Body of pancreas (tissue), 4 donors: ENCODE data around the gene PSD2. TPM values are rescaled to one million over a fixed set of nuclear protein-coding genes. Genes with fewer than 3 reads are reported as not detected.

Experiments
- ATAC-seq: fragments of 150-250 bp; one replicate; pipeline ENCODE4 v1.9.1; 2016
- DNase-seq, 4 donors: peaks; one replicate each; pipeline ENCODE4 v3.0.0-alpha.2; 2019
- H3K27ac ChIP-seq, 4 donors: fragments of 200-600 bp; sonication (generic); 1 replicate in 3 of 4; 2 replicates in 1 of 4; pipeline versions ENCODE4 v1.5.1 to v1.6.1; 2016 to 2019; ENCODE audit warnings: mild to moderate bottlenecking in 1 of 4, mixed read lengths in 1 of 4, moderate library complexity in 1 of 4
- H3K27me3 ChIP-seq, 2 donors: fragments of 200-600 bp; sonication (generic); one replicate each; pipeline ENCODE4 v1.6.0; 2016; ENCODE audit warnings: mild to moderate bottlenecking in 1 of 2
- H3K36me3 ChIP-seq, 2 donors: fragments of 200-600 bp; sonication (generic); replicated peaks in 1 of 2; 2 replicates each; pipeline ENCODE4 v1.5.1; 2016; ENCODE audit warnings: low read depth in 2 of 2; ENCODE audit not compliant: insufficient read depth in 1 of 2
- H3K4me1 ChIP-seq: fragments of 200-600 bp; sonication (generic); one replicate; pipeline ENCODE4 v1.6.0; 2016
- H3K4me3 ChIP-seq, 2 donors: fragments of 200-600 bp; sonication (generic); 1 replicate in 1 of 2; 2 replicates in 1 of 2; pipeline ENCODE4 v1.5.1; 2016 to 2019
- H3K9me3 ChIP-seq, 3 donors: fragments of 200-600 bp; sonication (generic); 1 replicate in 2 of 3; 2 replicates in 1 of 3; pipeline ENCODE4 v1.5.1; 2016
- POLR2A ChIP-seq, 3 donors: fragments of 450-650 bp; IDR thresholded peaks; one replicate each; pipeline ENCODE4 v1.6.1; 2016; ENCODE audit warnings: antibody characterized with exemption in 3 of 3, mild to moderate bottlenecking in 2 of 3
- WGBS, 2 donors: methylation state at CpG; one replicate each; pipeline ENCODE4 v1.1.5; 2017; 5-methylcytosine and 5-hydroxymethylcytosine counted together
- intact Hi-C: fragments of 100-400 bp; cut with DNase I; formaldehyde crosslinking; loops from one replicate; pipeline ENCODE4 v1.15.1; 2023
- total RNA-seq, 2 donors: library from RNA; depleted of rRNA; stranded (reverse); fragments of >200 nt; gene quantifications; one replicate each; pipeline ENCODE4 v1.1.0, GENCODE V29; 2016
- TF ChIP-seq, protein P1 (sequence below), 7 experiments: fragments of 450-650 bp in 4 of 7; fragments of 200-600 bp in 3 of 7; sonication (generic) in 3 of 7; IDR thresholded peaks; one replicate each; pipeline ENCODE4 v1.5.1; 2016 to 2019; ENCODE audit warnings: antibody characterized with exemption in 7 of 7

PSD2 gene
- total RNA-seq, 2 donors from 2014 or later: 0.52 TPM; not detected in 1

DNA sequence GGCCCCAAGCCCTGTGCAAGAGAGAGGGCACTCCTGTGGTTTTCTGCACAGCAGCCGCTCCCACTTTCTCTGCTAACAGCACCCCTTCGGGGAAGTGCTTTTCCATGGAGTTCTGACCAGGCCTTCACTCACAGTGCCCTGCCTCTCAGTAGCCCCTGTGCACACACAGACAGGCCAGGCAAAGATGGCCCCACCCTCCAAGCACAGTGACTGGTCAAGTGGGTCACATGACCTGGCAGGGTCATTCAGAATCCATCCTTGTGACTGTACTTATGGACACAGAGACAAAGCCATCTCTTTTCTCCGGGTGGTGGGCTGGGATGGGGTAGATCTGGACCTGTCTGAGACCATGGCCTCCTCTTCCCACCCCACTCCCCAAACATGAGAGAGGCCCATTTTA, 82.5 kb downstream of the PSD2 start:
- Histone ChIP-seq H3K9me3 (no peaks in the 10 kb centered on the region), H3K36me3 (no peaks in the 10 kb centered on the region), H3K27me3 (no peaks in the 10 kb centered on the region), H3K27ac (no peak overlapping the region), H3K4me3 (no peak overlapping the region), H3K4me1 (no peaks in the 10 kb centered on the region)
- TF ChIP-seq, protein P1, sequence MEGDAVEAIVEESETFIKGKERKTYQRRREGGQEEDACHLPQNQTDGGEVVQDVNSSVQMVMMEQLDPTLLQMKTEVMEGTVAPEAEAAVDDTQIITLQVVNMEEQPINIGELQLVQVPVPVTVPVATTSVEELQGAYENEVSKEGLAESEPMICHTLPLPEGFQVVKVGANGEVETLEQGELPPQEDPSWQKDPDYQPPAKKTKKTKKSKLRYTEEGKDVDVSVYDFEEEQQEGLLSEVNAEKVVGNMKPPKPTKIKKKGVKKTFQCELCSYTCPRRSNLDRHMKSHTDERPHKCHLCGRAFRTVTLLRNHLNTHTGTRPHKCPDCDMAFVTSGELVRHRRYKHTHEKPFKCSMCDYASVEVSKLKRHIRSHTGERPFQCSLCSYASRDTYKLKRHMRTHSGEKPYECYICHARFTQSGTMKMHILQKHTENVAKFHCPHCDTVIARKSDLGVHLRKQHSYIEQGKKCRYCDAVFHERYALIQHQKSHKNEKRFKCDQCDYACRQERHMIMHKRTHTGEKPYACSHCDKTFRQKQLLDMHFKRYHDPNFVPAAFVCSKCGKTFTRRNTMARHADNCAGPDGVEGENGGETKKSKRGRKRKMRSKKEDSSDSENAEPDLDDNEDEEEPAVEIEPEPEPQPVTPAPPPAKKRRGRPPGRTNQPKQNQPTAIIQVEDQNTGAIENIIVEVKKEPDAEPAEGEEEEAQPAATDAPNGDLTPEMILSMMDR (IDR thresholded peaks at IDR 0.05): no peak
- no peak for TF ChIP-seq POLR2A (IDR thresholded peaks at IDR 0.05)
- 96 to 100% methylated on average over 3 of the region's 3 CpGs for WGBS, 2 donors
- ATAC-seq (no peak), DNase-seq (no peak)
- intact Hi-C loops: no loop called here

DNA sequence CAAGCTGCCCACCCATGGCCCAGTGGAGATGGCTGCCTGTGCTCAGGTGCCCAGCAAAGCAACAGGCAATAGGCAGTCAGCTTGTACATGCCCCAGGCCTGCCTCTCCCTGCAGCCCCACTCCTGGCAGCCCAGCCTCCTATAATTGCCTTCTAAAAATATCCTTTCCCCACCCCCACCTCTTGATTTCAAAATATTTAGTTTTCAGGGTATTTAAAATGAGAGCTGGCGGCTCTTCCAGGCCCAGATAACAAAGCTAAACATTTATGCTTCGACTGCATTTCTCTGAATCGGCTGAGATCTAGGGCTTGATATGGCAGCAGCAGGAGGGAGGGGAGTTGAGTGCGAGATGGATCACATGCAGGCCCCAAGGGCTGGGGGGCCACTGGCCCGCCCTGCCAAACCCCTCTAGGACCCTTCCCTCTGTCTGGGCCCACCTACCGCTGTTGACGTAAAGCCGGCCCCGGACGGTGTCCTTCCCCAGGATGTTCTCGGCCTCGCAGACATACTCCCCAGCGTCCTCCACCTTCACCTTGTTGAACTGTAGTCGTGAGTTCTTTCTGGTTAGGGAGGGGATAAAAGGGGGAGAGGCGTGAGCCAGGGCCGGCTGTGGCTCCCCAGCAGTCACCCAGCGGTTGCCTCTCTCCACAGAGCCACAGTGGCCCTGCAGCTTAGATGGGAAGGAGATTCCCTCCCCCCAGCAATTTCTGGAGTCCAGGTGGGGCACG, 85.0 kb downstream of the PSD2 start:
- Histone ChIP-seq H3K36me3 (no peaks in the 10 kb centered on the region), H3K27ac (no peak overlapping the region), H3K4me1 (no peaks in the 10 kb centered on the region), H3K4me3 (no peak overlapping the region), H3K27me3 (no peaks in the 10 kb centered on the region), H3K9me3 (no peaks in the 10 kb centered on the region)
- ATAC-seq (no peak), DNase-seq (no peak)
- WGBS, 2 donors: 80 to 89% methylated on average over 18 of the region's 18 CpGs
- no peak for TF ChIP-seq POLR2A (IDR thresholded peaks at IDR 0.05)
- TF ChIP-seq, protein P1 (IDR thresholded peaks at IDR 0.05): no peak
- intact Hi-C loops: no loop called here

DNA sequence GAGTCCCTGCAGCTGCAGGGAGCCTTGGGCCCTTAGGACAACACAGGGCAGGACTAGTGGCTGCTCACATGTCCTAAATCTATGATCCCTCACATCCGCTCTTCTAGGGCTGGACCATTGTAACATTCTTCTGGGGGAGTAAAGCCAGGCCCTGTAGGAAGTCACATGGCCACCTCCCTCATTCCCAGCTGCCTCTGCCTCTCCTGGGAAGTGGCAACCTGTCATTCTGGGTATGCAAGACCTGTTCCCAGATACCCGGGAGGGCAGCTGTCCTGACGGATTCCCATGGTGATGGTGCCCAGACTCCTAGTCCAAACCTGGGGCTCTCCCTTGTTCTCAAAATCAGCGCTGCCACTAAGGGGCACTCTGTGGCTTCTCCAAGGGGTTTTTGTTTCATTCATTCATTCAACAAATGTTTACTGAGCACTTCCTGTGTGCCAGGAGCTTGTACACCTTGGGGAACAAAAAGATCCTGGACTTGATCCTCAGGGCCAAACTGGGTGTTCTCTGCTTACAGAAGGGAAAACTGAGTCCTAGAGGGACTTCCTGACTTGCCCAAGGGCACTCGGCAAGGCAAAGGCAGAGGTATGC, 85.6 kb downstream of the PSD2 start:
- H3K4me1 ChIP-seq: no peaks in the 10 kb centered on the region
- H3K4me3 ChIP-seq: no peak overlapping the region
- H3K27ac ChIP-seq: no peak overlapping the region

DNA sequence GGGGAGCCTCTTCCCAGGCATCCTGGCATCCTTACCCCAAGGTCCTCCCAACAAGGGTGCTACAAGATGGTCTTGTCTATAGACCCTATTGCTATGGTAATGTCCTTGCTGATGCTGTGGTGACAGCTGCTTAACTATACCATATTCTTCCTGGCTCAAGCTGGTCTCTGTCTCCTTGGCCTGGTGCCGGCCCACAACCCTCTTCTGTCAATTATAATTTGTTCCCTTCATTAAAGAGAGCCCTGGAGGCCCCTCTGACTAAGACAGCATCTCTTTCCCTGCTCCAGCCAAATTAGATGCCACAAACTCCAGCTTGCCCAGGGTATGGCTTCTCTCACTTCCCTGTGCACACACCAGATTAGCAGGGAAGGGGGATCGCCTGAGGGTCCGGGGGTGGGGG, 86.7 kb downstream of the PSD2 start:
- no peak overlapping the region for H3K27ac ChIP-seq
- ATAC-seq (no peak), DNase-seq (no peak)
- H3K4me3 ChIP-seq: no peak overlapping the region
- TF ChIP-seq, protein P1 (IDR thresholded peaks at IDR 0.05): no peak
- no peak for TF ChIP-seq POLR2A (IDR thresholded peaks at IDR 0.05)
- no peaks in the 10 kb centered on the region for H3K9me3 ChIP-seq
- intact Hi-C loops: no loop called here
- no peaks in the 10 kb centered on the region for H3K27me3 ChIP-seq
- 76 to 86% methylated on average over 3 of the region's 3 CpGs for WGBS, 2 donors
- no peaks in the 10 kb centered on the region for H3K36me3 ChIP-seq
- no peaks in the 10 kb centered on the region for H3K4me1 ChIP-seq

More for the DNA sequence above, 85.6 kb downstream of the PSD2 start:
- 72 to 79% methylated on average over 5 of the region's 5 CpGs for WGBS, 2 donors
- Histone ChIP-seq H3K36me3 (no peaks in the 10 kb centered on the region), H3K9me3 (no peaks in the 10 kb centered on the region), H3K27me3 (no peaks in the 10 kb centered on the region)
- DNase-seq (no peak), ATAC-seq (no peak)
- TF ChIP-seq, protein P1 (IDR thresholded peaks at IDR 0.05): no peak
- no peak for TF ChIP-seq POLR2A (IDR thresholded peaks at IDR 0.05)
- intact Hi-C loops: no loop called here
